Thymus (tissue), 11 donors: ENCODE results near the gene CYB561. TPM values are rescaled to one million over a fixed set of nuclear protein-coding genes. Genes with fewer than 3 reads are reported as not detected.

ENCODE experiments used
- DNase-seq, 9 donors: peaks; one replicate each; pipeline ENCODE4 v3.0.0-alpha.2; 2013; ENCODE audit warnings: low spot score in 9 of 9, low read depth in 6 of 9, missing footprints in 1 of 9
- H3K27ac ChIP-seq, 2 donors: one replicate each; pipeline ENCODE4 v1.5.1; 2013; ENCODE audit warnings: control low read depth in 1 of 2, low read depth in 1 of 2, low read length in 1 of 2, mild to moderate bottlenecking in 1 of 2, moderate library complexity in 1 of 2
- H3K27me3 ChIP-seq, 2 donors: one replicate each; pipeline ENCODE4 v1.5.1; 2013; ENCODE audit warnings: low read length in 1 of 2; ENCODE audit not compliant: control insufficient read depth in 2 of 2, insufficient read depth in 1 of 2
- H3K36me3 ChIP-seq, 2 donors: one replicate each; pipeline ENCODE4 v1.5.1; 2013; ENCODE audit warnings: low read length in 1 of 2, mild to moderate bottlenecking in 1 of 2, moderate library complexity in 1 of 2; ENCODE audit not compliant: control insufficient read depth in 2 of 2, insufficient read depth in 2 of 2
- H3K4me1 ChIP-seq, 2 donors: one replicate each; pipeline ENCODE4 v1.5.1; 2013; ENCODE audit warnings: low read length in 2 of 2; ENCODE audit not compliant: control insufficient read depth in 2 of 2, insufficient read depth in 2 of 2
- H3K4me3 ChIP-seq, 2 donors: one replicate each; pipeline ENCODE4 v1.5.1; 2013; ENCODE audit warnings: low read length in 2 of 2, control low read depth in 1 of 2, mild to moderate bottlenecking in 1 of 2
- H3K9me3 ChIP-seq, 2 donors: one replicate each; pipeline ENCODE4 v1.5.1; 2013; ENCODE audit warnings: low read length in 1 of 2, mild to moderate bottlenecking in 1 of 2; ENCODE audit not compliant: control insufficient read depth in 2 of 2, insufficient read depth in 1 of 2
- WGBS: extraction: QIAGEN DNeasy Blood & Tissue Kit; methylation state at CpG from one replicate; pipeline ENCODE4 v1.1.7; 2013; 5-methylcytosine and 5-hydroxymethylcytosine counted together
- polyA plus RNA-seq: library from polyadenylated mRNA; stranded (reverse); fragments of 200-250 nt; gene quantifications from one replicate; pipeline ENCODE4 v1.2.3, GENCODE V29; 2013
- total RNA-seq: library from RNA; stranded (reverse); fragments of 120-200 nt; gene quantifications from one replicate; pipeline ENCODE4 v1.2.4, GENCODE V29; 2013
- donor health status: healthy.

The CYB561 gene
- total and polyA plus RNA-seq, 2 donors = 2.6 to 7.8 TPM

DNA sequence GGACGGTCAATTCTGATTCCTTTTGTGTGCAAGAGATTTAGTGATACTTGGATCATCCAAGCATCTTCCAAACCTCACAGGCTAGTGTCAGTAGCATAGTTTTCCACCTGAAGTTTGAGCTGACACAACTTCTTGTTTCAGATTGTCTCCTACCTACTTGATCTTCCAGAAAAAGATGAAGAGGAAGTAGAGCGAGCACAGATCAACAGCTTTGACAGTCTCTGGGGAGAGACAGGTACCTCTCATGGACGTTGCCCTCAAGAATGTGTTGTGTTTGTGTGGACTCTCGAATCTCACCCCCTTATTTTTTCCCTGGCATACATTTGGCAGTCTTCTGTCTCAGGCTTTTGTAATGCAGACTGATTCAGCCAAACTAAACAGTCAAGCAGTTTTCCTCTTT, 47.4 kb downstream of the CYB561 start:
- no peaks in the 10 kb centered on the region for H3K9me3 ChIP-seq
- H3K27ac ChIP-seq = no peak overlapping the region
- no peaks in the 10 kb centered on the region for H3K4me1 ChIP-seq
- no peaks in the 10 kb centered on the region for H3K27me3 ChIP-seq
- peaks cover 3 to 7% of the 10 kb centered on the region in 2 donors for H3K36me3 ChIP-seq
- no peak for DNase-seq
- no peak overlapping the region for H3K4me3 ChIP-seq
- WGBS = 86% methylated on average over 4 of the region's 4 CpGs

DNA sequence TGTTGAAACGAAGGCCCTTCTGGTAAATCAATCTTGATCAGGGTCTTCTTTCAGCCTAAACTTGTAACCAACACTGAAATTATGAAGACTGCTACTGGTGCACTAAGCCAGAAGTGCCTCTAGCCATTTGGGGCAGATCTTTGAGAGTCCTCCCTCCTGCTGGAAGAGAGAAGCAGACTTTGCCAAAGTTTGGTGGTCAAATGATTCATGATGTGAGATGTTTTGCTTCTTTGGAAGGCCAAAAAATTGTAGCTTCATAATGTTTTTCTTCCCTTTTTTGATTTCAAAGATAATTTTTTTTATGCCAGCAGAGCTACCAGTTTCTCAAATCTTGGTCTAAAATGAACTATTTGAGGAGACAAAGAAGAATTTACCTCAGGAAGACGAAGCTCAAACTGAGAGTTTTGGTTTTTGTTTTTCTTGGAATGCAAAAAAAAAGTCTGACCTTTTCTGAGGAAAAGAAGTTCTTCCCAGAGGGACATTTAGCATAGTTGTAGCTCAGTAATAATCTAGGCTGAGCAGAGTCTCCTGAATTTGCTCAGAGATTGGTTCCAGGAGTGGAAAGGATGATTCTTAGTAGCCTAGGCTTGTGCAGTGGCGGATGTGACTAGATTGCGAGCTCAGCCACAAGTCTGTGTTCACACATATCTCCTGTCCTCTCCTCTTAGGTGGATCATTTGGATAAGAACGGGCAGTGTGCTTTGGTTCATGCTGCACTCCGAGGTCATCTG, 50.9 kb downstream of the CYB561 start:
- H3K27me3 ChIP-seq = no peaks in the 10 kb centered on the region
- H3K27ac ChIP-seq = no peak overlapping the region
- no peak overlapping the region for H3K4me3 ChIP-seq
- H3K9me3 ChIP-seq = no peaks in the 10 kb centered on the region
- peaks cover 0 to 7% of the 10 kb centered on the region in 2 donors for H3K36me3 ChIP-seq
- no peak for DNase-seq
- WGBS = 94% methylated on average over 6 of the region's 6 CpGs
- no peaks in the 10 kb centered on the region for H3K4me1 ChIP-seq

GRCh38 chr17:63390090-63390489, 56.0 kb downstream of the CYB561 start:
- H3K4me1 ChIP-seq = no peaks in the 10 kb centered on the region
- no peaks in the 10 kb centered on the region for H3K9me3 ChIP-seq
- H3K27ac ChIP-seq = no peak overlapping the region
- no peaks in the 10 kb centered on the region for H3K36me3 ChIP-seq
- DNase-seq = no peak
- no peaks in the 10 kb centered on the region for H3K27me3 ChIP-seq
- WGBS = 97% methylated on average over 5 of the region's 5 CpGs
- no peak overlapping the region for H3K4me3 ChIP-seq

GRCh38 chr17:63387656-63388340, 58.3 kb downstream of the CYB561 start:
- no peak overlapping the region for H3K4me3 ChIP-seq
- no peak overlapping the region for H3K27ac ChIP-seq
- no peak for DNase-seq
- H3K4me1 ChIP-seq = no peaks in the 10 kb centered on the region
- no peaks in the 10 kb centered on the region for H3K27me3 ChIP-seq
- no peaks in the 10 kb centered on the region for H3K36me3 ChIP-seq
- WGBS = 97% methylated on average over 4 of the region's 4 CpGs
- H3K9me3 ChIP-seq = no peaks in the 10 kb centered on the region

DNA sequence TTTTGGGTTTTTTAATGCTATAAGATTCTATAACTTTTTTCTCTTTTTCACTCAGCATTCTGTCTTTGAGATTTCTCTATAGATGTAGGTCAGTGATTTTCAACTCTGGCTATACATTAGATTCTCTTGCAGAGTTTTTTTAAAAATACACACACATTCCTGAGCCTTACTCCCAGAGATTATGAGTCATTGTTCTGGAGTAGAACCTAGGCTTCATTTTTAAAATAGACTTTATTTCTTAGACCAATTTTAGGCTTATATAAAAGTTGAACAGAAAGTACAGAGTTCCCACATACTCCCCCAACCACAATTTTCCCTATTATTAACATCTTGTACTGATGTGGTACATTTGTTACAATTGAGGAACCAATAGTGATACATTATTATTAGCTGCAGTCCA, 63.3 kb downstream of the CYB561 start:
- DNase-seq = no peak
- Histone ChIP-seq H3K27ac (no peak overlapping the region), H3K4me3 (no peak overlapping the region), H3K27me3 (no peaks in the 10 kb centered on the region), H3K4me1 (no peaks in the 10 kb centered on the region), H3K36me3 (no peaks in the 10 kb centered on the region), H3K9me3 (no peaks in the 10 kb centered on the region)

Other genes starting within 250 kb of the CYB561 start
- gene ACE, start 30.8 kb upstream of the CYB561 start, total RNA-seq = 0.28 TPM
- 1.1 TPM for gene ACE, start 30.8 kb upstream of the CYB561 start, polyA plus RNA-seq
- gene KCNH6, start 77.1 kb upstream of the CYB561 start, total RNA-seq = 0.05 TPM
- 0.25 TPM for gene KCNH6, start 77.1 kb upstream of the CYB561 start, polyA plus RNA-seq
- gene DCAF7, start 104.2 kb upstream of the CYB561 start, total RNA-seq = 26.0 TPM
- 19.8 TPM for gene DCAF7, start 104.2 kb upstream of the CYB561 start, polyA plus RNA-seq
- gene TACO1, start 154.6 kb upstream of the CYB561 start, total RNA-seq = 10.1 TPM
- 14.2 TPM for gene TACO1, start 154.6 kb upstream of the CYB561 start, polyA plus RNA-seq
- gene MAP3K3, start 176.1 kb upstream of the CYB561 start, total RNA-seq = 15.5 TPM
- gene MAP3K3, start 176.1 kb upstream of the CYB561 start, polyA plus RNA-seq = 21.0 TPM